ENCODE data around the gene GALNT10.

The GALNT10 gene

DNA sequence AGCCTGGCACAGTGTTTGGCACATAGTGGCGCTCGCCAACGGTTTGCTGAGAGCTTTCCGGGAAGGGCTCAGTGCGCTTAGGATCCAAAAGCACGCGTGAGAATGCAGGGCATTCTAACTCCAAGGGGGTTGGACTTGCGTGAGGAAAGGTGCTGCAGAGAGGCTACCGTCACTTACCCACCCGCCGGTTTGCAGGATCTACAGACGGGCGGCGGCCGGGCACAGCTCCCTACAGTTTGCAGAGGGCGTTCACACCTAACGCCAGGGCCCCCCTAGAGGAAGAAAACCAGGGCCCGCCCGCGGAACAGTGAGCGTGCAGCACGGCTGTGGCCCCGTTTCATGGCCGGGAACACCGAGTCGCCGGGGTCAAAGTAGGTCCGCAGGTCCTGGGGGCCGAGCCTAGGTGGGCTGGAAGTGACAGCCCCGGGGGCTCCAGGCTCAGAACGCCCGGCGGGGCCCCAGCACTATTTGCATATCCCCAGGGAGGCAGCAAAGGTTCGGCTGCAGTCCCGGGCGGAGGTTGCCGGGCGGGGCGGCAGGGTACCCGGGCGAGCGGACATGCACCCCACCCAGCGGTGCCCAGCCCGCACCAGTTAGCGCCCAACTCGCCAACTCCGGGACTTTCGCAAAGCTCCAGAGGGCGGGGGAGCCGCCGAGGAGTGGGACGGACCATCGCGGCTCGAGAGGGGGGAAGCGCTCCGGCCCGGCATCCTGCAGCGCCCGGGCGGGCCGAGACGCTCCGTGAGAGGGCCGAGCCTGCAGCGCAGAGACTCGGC is 526 bp upstream of the GALNT10 start:
- ChIA-PET CTCF (interaction anchor here (0.5 to 2.8 kb wide), 12 partner anchors 8 to 271 kb away, joined by 3 to 14 read pairs (median 4); no protein-coding TSS in a partner anchor), POLR2A (interaction anchor here (0.7 to 2.3 kb wide), 13 partner anchors 9 to 215 kb away, joined by 3 to 8 read pairs (median 4); partner anchors contain the start of genes FAM114A2 and MFAP3)
- DNase-seq (ENCODE audit: extremely low spot score), result peak; percentile 86
- TF ChIP-seq ZNF384 (IDR thresholded peaks at IDR 0.05) (no peak), FOXM1 (IDR thresholded peaks at IDR 0.05; ENCODE audit: borderline replicate concordance) (peak; percentile 54; the same call in 1 of the 2 replicates), L3MBTL2 (conservative IDR thresholded peaks at IDR 0.05) (peak; percentile 37), NFRKB (IDR thresholded peaks at IDR 0.05) (no peak)

- ChIA-PET POLR2A (interaction anchor here (1.6 to 2.3 kb wide), 2 partner anchors 102 to 153 kb away, joined by 4 to 8 read pairs; partner anchors contain the start of genes FAM114A2 and MFAP3), CTCF (interaction anchor here (1.4 to 2.8 kb wide), 2 partner anchors 19 to 213 kb away, joined by 3 to 14 read pairs; no protein-coding TSS in a partner anchor)
- TF ChIP-seq TARDBP (IDR thresholded peaks at IDR 0.05), result no peak
- no peak for TF ChIP-seq HDGF (IDR thresholded peaks at IDR 0.05; ENCODE audit: borderline replicate concordance)
- DNase-seq (ENCODE audit: extremely low spot score), result no peak
Observed at GRCh38 chr5:154191467-154192261, 1.1 kb downstream of the GALNT10 start.

GRCh38 chr5:154193283-154193682 is 2.8 kb downstream of the GALNT10 start:
- ChIA-PET POLR2A (no interaction called here), CTCF (interaction anchor here (0.8 to 1.5 kb wide), 3 partner anchors 13 to 229 kb away, joined by 3 to 7 read pairs (median 3); no protein-coding TSS in a partner anchor)
- TF ChIP-seq FOXA1 (IDR thresholded peaks at IDR 0.05) (no peak), BHLHE40 (IDR thresholded peaks at IDR 0.05; ENCODE audit: borderline replicate concordance) (no peak), FOXM1 (IDR thresholded peaks at IDR 0.05; ENCODE audit: borderline replicate concordance) (no peak), TARDBP (IDR thresholded peaks at IDR 0.05) (no peak), CTBP1 (IDR thresholded peaks at IDR 0.05; ENCODE audit: borderline replicate concordance) (no peak), PKNOX1 (IDR thresholded peaks at IDR 0.05) (no peak), ELF4 (IDR thresholded peaks at IDR 0.05) (no peak)

GRCh38 chr5:154193701-154194121 is 3.2 kb downstream of the GALNT10 start:
- no peak for DNase-seq (ENCODE audit: extremely low spot score)
- ChIA-PET POLR2A (no interaction called here), CTCF (interaction anchor here (0.8 to 1.5 kb wide), 3 partner anchors 13 to 229 kb away, joined by 3 to 7 read pairs (median 3); no protein-coding TSS in a partner anchor)
- no peak for TF ChIP-seq FOXK2 (IDR thresholded peaks at IDR 0.05)
- no peak for TF ChIP-seq SP1 (IDR thresholded peaks at IDR 0.05)
- TF ChIP-seq CTBP1 (IDR thresholded peaks at IDR 0.05; ENCODE audit: borderline replicate concordance), result no peak
- TF ChIP-seq PKNOX1 (IDR thresholded peaks at IDR 0.05), result no peak
- TF ChIP-seq ARNT (IDR thresholded peaks at IDR 0.05), result no peak
- TF ChIP-seq FOXM1 (IDR thresholded peaks at IDR 0.05; ENCODE audit: borderline replicate concordance), result no peak
- no peak for TF ChIP-seq NFRKB (IDR thresholded peaks at IDR 0.05)
- TF ChIP-seq ELF4 (IDR thresholded peaks at IDR 0.05), result no peak
- no peak for TF ChIP-seq ZNF384 (IDR thresholded peaks at IDR 0.05)
- TF ChIP-seq LEF1 (IDR thresholded peaks at IDR 0.05; ENCODE audit: borderline replicate concordance), result no peak
- no peak for TF ChIP-seq L3MBTL2 (conservative IDR thresholded peaks at IDR 0.05)
- no peak for TF ChIP-seq SUZ12 (IDR thresholded peaks at IDR 0.05)
- TF ChIP-seq BHLHE40 (IDR thresholded peaks at IDR 0.05; ENCODE audit: borderline replicate concordance), result no peak
- no peak for TF ChIP-seq TARDBP (IDR thresholded peaks at IDR 0.05)
- TF ChIP-seq FOXA1 (IDR thresholded peaks at IDR 0.05), result no peak
- TF ChIP-seq HDGF (IDR thresholded peaks at IDR 0.05; ENCODE audit: borderline replicate concordance), result no peak

More at GRCh38 chr5:154193283-154193682, 2.8 kb downstream of the GALNT10 start:
- no peak for DNase-seq (ENCODE audit: extremely low spot score)

DNA sequence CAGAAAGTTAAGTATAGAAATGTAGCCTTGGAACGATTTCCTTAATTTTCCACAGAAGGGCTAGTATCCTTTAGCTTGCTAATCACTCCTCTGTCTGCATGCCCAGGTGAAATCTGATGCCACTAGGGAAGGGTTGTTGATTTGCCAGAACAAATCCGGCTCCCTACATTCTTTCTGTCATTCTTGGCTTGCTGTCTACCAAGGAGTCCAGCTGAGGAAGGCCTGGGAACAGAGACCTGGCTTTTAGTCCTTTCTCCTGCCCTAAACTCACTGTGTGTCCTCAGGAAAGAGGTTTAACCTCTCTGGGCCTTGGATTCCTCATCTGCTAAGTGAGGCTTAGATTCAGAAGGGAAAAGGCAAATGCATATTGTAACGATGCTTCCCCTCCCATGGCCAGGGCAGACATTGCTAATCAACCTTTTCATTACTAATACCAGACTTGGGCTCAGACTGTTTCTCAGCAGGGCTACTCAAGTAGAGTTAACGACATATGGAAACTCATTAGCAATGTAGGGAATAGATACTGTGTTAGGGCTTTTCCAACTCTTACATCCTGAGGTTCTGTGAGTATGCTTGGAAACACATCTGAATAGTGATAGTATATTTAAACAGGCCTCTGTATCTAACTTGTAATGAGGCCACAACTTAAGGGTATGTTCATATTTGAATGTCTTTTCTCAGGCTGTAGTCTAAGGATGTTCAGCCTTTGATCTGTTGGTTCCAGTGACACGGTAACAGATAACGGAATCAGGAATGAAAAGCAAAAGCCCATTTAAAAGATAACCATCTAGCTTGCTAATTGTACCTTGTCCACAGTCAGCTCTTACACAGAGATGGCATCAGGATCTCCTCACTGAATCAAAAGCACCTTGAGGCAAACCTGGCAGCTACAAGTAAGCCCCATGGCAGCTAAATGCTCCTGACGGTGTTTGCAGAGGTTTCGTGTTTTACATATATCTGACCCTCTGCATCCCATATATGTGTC is 4.1 kb downstream of the GALNT10 start:
- ChIA-PET CTCF (interaction anchor here (1.5 kb wide), 1 partner anchor 122 kb away, joined by 7 read pairs; no protein-coding TSS in a partner anchor), POLR2A (no interaction called here)
- no peak for TF ChIP-seq NFRKB (IDR thresholded peaks at IDR 0.05)
- TF ChIP-seq FOXM1 (IDR thresholded peaks at IDR 0.05; ENCODE audit: borderline replicate concordance), result no peak
- TF ChIP-seq ELF4 (IDR thresholded peaks at IDR 0.05), result no peak
- no peak for TF ChIP-seq LEF1 (IDR thresholded peaks at IDR 0.05; ENCODE audit: borderline replicate concordance)
- TF ChIP-seq HDGF (IDR thresholded peaks at IDR 0.05; ENCODE audit: borderline replicate concordance), result no peak
- no peak for TF ChIP-seq BHLHE40 (IDR thresholded peaks at IDR 0.05; ENCODE audit: borderline replicate concordance)
- TF ChIP-seq ARNT (IDR thresholded peaks at IDR 0.05), result no peak
- no peak for TF ChIP-seq TARDBP (IDR thresholded peaks at IDR 0.05)
- TF ChIP-seq CTBP1 (IDR thresholded peaks at IDR 0.05; ENCODE audit: borderline replicate concordance), result no peak
- no peak for TF ChIP-seq SP1 (IDR thresholded peaks at IDR 0.05)
- no peak for TF ChIP-seq FOXK2 (IDR thresholded peaks at IDR 0.05)
- no peak for TF ChIP-seq PKNOX1 (IDR thresholded peaks at IDR 0.05)
- no peak for TF ChIP-seq L3MBTL2 (conservative IDR thresholded peaks at IDR 0.05)
- TF ChIP-seq FOXA1 (IDR thresholded peaks at IDR 0.05), result no peak
- no peak for TF ChIP-seq SUZ12 (IDR thresholded peaks at IDR 0.05)
- DNase-seq (ENCODE audit: extremely low spot score), result no peak
